GM18858 (cell line): Measurements from ENCODE around the gene F5.
"Not testable (repeated sequence)": the region's sequence is repeated elsewhere in the genome, so short reads cannot be mapped to it uniquely, and the experiment has no call there.

Source experiments
- ATAC-seq: cut with Tn5 transposase; IDR thresholded peaks from one replicate; pipeline ENCODE4 v1.9.1; 2021; ENCODE audit not compliant: unreplicated experiment

The F5 gene

DNA sequence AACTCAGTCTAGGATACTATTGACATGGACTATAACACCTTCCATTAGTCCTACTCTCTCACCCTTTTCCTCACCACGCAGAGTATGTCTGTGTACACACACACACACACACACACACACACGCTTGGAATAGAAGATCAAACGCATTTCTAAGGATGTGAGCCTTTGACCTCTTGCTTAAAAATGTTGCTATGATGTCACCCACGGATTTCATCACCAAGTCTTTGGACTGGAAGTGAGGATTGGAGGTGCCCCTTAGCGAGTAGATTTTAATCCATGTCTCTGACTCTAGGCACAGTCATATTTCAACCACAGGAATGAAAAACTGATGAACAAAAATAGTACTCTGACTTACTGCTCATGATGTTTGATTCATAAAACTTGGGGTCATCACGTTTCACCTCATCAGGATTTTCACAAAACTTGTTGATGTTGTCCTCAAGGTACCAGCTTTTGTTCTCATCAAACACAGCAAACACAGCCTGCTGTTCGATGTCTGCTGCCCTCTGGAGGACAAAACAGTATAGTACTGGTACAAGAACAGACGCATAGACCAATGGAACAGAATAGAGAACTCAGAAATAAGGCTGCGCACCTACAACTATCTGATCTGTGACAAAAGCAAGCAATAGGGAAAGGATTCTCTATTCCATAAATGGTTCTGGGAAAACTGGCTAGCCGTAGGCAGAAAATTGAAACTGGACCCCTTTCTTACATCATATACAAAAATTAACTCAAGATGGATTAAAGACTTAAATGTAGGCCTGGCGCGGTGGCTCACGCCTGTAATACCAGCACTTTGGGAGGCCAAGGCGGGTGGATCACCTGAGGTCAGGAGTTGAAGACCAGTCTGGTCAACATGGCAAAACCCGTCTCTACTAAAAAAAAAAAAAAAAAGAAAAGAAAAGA is 39.9 kb downstream of the F5 start:
- no peak for ATAC-seq

DNA sequence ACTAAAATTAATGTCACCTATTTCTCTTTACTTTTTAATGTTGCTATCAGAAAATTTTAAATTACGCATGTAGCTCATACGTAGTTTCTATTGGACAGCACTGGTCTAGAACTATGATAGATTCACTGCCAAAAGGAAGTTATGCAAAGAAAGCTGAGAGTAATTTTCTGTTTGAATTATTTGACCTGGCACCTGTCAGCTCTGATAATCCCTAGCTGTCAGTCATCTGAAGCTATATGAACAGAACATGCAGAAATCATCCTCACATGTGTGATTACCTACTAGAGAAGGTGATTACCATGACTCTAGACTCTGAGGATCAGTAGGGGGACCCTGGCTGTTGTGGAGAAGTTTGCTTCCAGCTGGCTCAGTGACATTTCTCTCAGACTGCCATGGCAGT is 40.8 kb downstream of the F5 start:
- ATAC-seq: no peak

GRCh38 chr1:169538998-169539871 is 47.0 kb downstream of the F5 start:
- no peak for ATAC-seq

DNA sequence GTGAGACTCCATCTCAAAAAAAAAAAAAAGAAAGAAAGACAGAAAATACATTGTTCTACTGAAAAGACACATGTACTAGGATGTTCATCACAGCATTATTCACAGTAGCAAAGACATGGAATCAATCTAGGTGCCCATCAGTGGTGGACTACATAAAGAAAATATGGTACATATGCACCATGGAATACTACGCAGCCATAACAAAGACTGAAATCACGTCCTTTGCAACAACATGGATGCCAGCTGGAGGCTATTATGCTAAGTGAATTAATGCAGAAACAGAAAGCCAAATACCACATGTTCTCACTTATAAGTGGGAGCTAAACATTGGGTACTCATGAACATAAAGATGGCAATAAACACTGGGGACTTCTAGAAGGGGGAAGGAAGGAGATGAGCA is 51.6 kb downstream of the F5 start:
- ATAC-seq: no peak

GRCh38 chr1:169533528-169534190 is 52.6 kb downstream of the F5 start:
- ATAC-seq: not testable (repeated sequence)

- ATAC-seq: no peak
Observed at GRCh38 chr1:169530448-169530847, 55.8 kb downstream of the F5 start.

- ATAC-seq: no peak
Observed at GRCh38 chr1:169529068-169529642, 57.1 kb downstream of the F5 start.

- ATAC-seq: no peak
Observed at GRCh38 chr1:169528215-169529067, 57.8 kb downstream of the F5 start.

GRCh38 chr1:169527451-169528214 is 58.6 kb downstream of the F5 start:
- no peak for ATAC-seq

GRCh38 chr1:169527001-169527400 is 59.3 kb downstream of the F5 start:
- ATAC-seq: no peak

GRCh38 chr1:169526120-169526832 is 60.0 kb downstream of the F5 start:
- ATAC-seq: no peak

DNA sequence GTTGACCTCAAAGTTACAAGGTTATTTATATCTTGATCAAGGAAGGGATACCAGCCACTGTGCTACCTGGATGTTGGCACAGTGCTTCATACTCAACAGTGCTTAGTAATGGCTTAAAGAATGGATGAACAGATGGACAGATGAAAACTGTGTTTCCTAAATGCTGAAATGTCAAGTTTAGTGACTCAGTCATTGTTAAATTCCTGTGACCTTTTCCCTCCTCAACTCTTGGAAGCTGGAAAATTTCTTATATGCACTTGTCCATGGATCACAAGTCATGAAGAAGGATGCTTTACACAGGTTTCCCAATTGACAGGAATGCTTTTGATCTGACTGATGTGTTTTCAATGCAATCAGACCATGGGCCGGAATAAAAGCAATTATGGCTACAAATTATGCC is 60.9 kb downstream of the F5 start:
- no peak for ATAC-seq

- ATAC-seq: no peak
Observed at GRCh38 chr1:169523904-169524303, 62.4 kb downstream of the F5 start.

DNA sequence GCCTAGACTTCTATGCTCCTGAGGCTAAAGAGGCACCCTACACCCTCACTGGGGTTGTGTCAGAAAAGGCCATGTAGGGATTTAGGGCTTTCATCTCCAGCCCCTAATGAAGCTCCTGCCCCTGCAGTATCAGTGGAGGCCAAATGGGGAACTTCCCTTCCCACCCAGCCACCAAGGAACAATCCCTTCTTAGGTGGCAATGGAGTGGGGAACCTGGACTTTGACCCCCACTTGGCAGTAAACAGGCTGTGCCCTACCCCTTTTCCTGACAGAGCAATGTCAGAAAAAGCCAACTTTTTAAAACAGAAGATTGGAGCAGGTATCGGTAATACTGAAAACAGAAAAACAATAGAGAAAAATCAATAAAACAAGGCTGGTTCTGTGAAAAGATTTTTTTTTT is 65.1 kb downstream of the F5 start:
- ATAC-seq: no peak

DNA sequence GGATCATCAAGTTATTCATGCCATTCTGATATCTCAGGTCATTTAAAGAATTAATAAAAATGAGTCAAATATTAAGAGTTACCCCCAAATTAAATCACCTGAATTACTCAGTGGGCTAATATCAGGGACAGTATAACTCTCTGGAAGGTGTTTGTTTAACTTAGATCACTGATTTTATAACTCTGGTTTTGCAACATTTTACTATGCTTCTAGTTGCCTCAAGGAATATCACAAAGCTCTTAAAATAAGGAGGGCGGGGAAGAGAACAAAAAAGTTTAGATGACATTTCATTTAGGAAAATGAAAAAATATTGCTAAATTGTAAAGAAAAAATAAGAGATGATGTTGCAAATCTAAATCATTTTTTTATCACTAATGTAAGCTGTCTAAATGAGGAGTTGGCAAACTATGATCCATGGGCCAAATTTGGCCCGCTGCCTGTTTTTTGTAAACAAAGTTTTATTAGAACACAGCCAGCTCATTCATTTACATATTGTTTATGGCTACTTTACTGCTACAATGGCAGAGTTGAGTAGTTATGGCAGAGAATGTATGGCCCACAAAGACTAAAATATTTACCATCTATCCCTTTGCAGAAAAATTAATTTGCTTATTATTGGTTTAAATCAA is 68.6 kb downstream of the F5 start:
- no peak for ATAC-seq

- ATAC-seq: no peak
Observed at GRCh38 chr1:169515641-169516040, 70.6 kb downstream of the F5 start.

GRCh38 chr1:169514566-169515270 is 71.6 kb downstream of the F5 start:
- ATAC-seq: no peak

GRCh38 chr1:169513208-169513607 is 73.1 kb downstream of the F5 start:
- ATAC-seq: no peak
